HuH-7.5 (cell line): ENCODE data around the gene RIC1.
"Not testable (repeated sequence)": the region's sequence is repeated elsewhere in the genome, so short reads cannot be mapped to it uniquely, and the experiment has no call there.

Experiments used
- DNase-seq: peaks from one replicate; pipeline ENCODE4 v3.0.0; 2011; ENCODE audit warnings: low spot score

Gene RIC1

GRCh38 chr9:5675046-5675445 is 46.1 kb downstream of the RIC1 start:
- DNase-seq, result not testable (repeated sequence)

- DNase-seq, result not testable (repeated sequence)
These were observed 54.7 kb downstream of the RIC1 start for GRCh38 chr9:5683591-5683990.

- DNase-seq, result no peak
These were observed 55.2 kb downstream of the RIC1 start for GRCh38 chr9:5684101-5684500.

- DNase-seq, result no peak
These were observed 59.2 kb downstream of the RIC1 start for GRCh38 chr9:5688109-5688508.

- no peak for DNase-seq
These were observed 61.4 kb downstream of the RIC1 start for GRCh38 chr9:5690278-5690677.

- no peak for DNase-seq
These were observed 67.0 kb downstream of the RIC1 start for GRCh38 chr9:5695860-5696259.

- DNase-seq, result no peak
These were observed 68.0 kb downstream of the RIC1 start for GRCh38 chr9:5696884-5697283.

- DNase-seq, result no peak
These were observed 69.1 kb downstream of the RIC1 start for GRCh38 chr9:5698004-5698403.

- no peak for DNase-seq
These were observed 70.1 kb downstream of the RIC1 start for GRCh38 chr9:5698810-5699556.

GRCh38 chr9:5708414-5708813 is 79.5 kb downstream of the RIC1 start:
- DNase-seq, result no peak

- DNase-seq, result no peak
These were observed 83.9 kb downstream of the RIC1 start for GRCh38 chr9:5712651-5713390.

GRCh38 chr9:5714501-5715401 is 85.8 kb downstream of the RIC1 start:
- DNase-seq, result no peak

- DNase-seq, result no peak
These were observed 86.7 kb downstream of the RIC1 start for GRCh38 chr9:5715548-5716127.

- DNase-seq, result not testable (repeated sequence)
These were observed 88.5 kb downstream of the RIC1 start for GRCh38 chr9:5717434-5717833.

GRCh38 chr9:5718296-5719032 is 89.6 kb downstream of the RIC1 start:
- no peak for DNase-seq

- no peak for DNase-seq
These were observed 90.4 kb downstream of the RIC1 start for GRCh38 chr9:5719100-5719926.

GRCh38 chr9:5720151-5720550 is 91.2 kb downstream of the RIC1 start:
- no peak for DNase-seq

GRCh38 chr9:5721279-5722087 is 92.6 kb downstream of the RIC1 start:
- DNase-seq, result no peak

- DNase-seq, result not testable (repeated sequence)
These were observed 93.8 kb downstream of the RIC1 start for GRCh38 chr9:5722679-5723078.

- DNase-seq, result no peak
These were observed 106.2 kb downstream of the RIC1 start for GRCh38 chr9:5735072-5735471.
